K562 (cell line): Measurements from ENCODE around the gene LMO2. TPM values are rescaled to one million over a fixed set of nuclear protein-coding genes. Genes with fewer than 3 reads are reported as not detected.

Source experiments
- CUX1 ChIP-seq: fragments of 200-800 bp; sonication (Bioruptor generic); IDR thresholded peaks from 2 replicates; pipeline ENCODE4 v1.6.1; 2016; ENCODE audit warnings: missing genetic modification characterization, missing compliant biosample characterization
- HDAC3 ChIP-seq: fragments of 450-650 bp; IDR thresholded peaks from 2 replicates; pipeline ENCODE4 v1.6.1; 2018; ENCODE audit warnings: borderline replicate concordance, mild to moderate bottlenecking, moderate library complexity; ENCODE audit not compliant: partially characterized antibody
- LEF1 ChIP-seq: fragments of 450-650 bp; IDR thresholded peaks from 2 replicates; pipeline ENCODE4 v1.6.1; 2016; ENCODE audit warnings: mild to moderate bottlenecking
- NCOA2 ChIP-seq, 2 experiments: fragments of 450-650 bp; IDR thresholded peaks; 2 replicates each; pipeline ENCODE4 v1.6.1; 2018; ENCODE audit warnings: mild to moderate bottlenecking in 2 of 2, moderate library complexity in 1 of 2; ENCODE audit not compliant: partially characterized antibody in 2 of 2
- RB1 ChIP-seq: fragments of 450-650 bp; IDR thresholded peaks from 2 replicates; pipeline ENCODE4 v1.6.1; 2017; ENCODE audit warnings: low read depth, mild to moderate bottlenecking
- RBFOX2 ChIP-seq: fragments of 200-400 bp; formaldehyde crosslinking; IDR thresholded peaks from 2 replicates; pipeline ENCODE4 v1.6.1; 2017; ENCODE audit warnings: low read depth, mild to moderate bottlenecking, low read length, moderate library complexity
- TBP ChIP-seq: optimal IDR thresholded peaks from 2 replicates; pipeline ENCODE3; 2011; ENCODE audit warnings: low read depth, low read length, improper control_type of control experiment
- TEAD1 ChIP-seq, 2 experiments: fragments of 450-650 bp in 1 of 2; sonication (generic) in 1 of 2; formaldehyde crosslinking; IDR thresholded peaks; 2 replicates each; pipeline versions ENCODE4 v1.4.0 to v1.8.0; 2020 to 2022; ENCODE audit warnings: mild to moderate bottlenecking in 2 of 2, missing genetic modification reagents in 1 of 2
- ZMIZ1 ChIP-seq, 2 experiments: fragments of 150-350 bp in 1 of 2; IDR thresholded peaks; 2 replicates each; pipeline ENCODE4 v1.6.1; 2012 to 2016; ENCODE audit warnings: low read depth in 2 of 2, low read length in 2 of 2, mild to moderate bottlenecking in 1 of 2, moderate library complexity in 1 of 2
- polyA plus RNA-seq, 8 experiments: library from polyadenylated mRNA; depleted of rRNA in 4 of 8; stranded (reverse) in 5 of 8; unstranded in 3 of 8; fragments of >200 nt; fragmentation: Nextera tagmentation in 2 of 8; fragmentation: Illumina TruSeq in 1 of 8; extraction: Ambion mirVana in 2 of 8; extraction: Trizol in 1 of 8; gene quantifications; 2 replicates each; pipeline versions ENCODE4 v1.2.1 to v1.2.3, GENCODE V29; 2011 to 2014; ENCODE audit warnings: inconsistent platforms in 1 of 8, missing spikeins in 1 of 8
- total RNA-seq, 7 experiments: library from RNA; depleted of rRNA in 6 of 7; stranded (reverse); fragments of >200 nt in 6 of 7; fragmentation: Illumina TruSeq in 2 of 7; extraction: Trizol in 2 of 7; gene quantifications; 2 replicates each; pipeline versions ENCODE4 v1.2.1 to v1.2.3, GENCODE V29; 2011 to 2021; ENCODE audit warnings: low replicate concordance in 1 of 7

Gene LMO2
- total and polyA plus RNA-seq, 9 of the 15 experiments (the other 6 are each of a cell fraction or from before 2014, with no cell fraction given), result 6.9 to 126 (median 91.5) TPM

- TF ChIP-seq LEF1, result peak; percentile 77
- TF ChIP-seq CUX1 (CRISPR knock-in tag), result no peak
- TF ChIP-seq TEAD1 (CRISPR knock-in tag; IDR thresholded peaks at IDR 0.05), result peak; percentile 81 to 86
- no peak for TF ChIP-seq NCOA2 (IDR thresholded peaks at IDR 0.05; ENCODE audit: partially characterized antibody in 2 of 2)
- peak; percentile 63 for TF ChIP-seq HDAC3
- TF ChIP-seq TBP, result no peak
- no peak for TF ChIP-seq RB1
- TF ChIP-seq RBFOX2, result no peak
- no peak for TF ChIP-seq ZMIZ1 (IDR thresholded peaks at IDR 0.05; ENCODE audit: low read depth in 2 of 2, low read length in 2 of 2)
These were observed 6.4 kb downstream of the LMO2 start (continued) for GRCh38 chr11:33885338-33886005.
